Liver (tissue), 9 donors: ENCODE measurements around the gene OPTC. TPM values are rescaled to one million over a fixed set of nuclear protein-coding genes. Genes with fewer than 3 reads are reported as not detected.
"Not testable (repeated sequence)": the region's sequence is repeated elsewhere in the genome, so short reads cannot be mapped to it uniquely, and the experiment has no call there.

Experiments used
- DNase-seq: peaks from one replicate; pipeline ENCODE4 v3.0.0-alpha.2; 2017; ENCODE audit warnings: low spot score
- H3K27ac ChIP-seq, 2 donors: one replicate each; pipeline ENCODE4 v1.7.0; 2013; ENCODE audit warnings: inconsistent platforms in 2 of 2, low read length in 2 of 2, control low read depth in 1 of 2, low read depth in 1 of 2, mild to moderate bottlenecking in 1 of 2
- H3K27me3 ChIP-seq, 4 donors: one replicate each; pipeline versions ENCODE4 v1.6.1 to v1.7.0; 2013; ENCODE audit warnings: low read length in 3 of 4, inconsistent platforms in 1 of 4, mild to moderate bottlenecking in 1 of 4, moderate library complexity in 1 of 4; ENCODE audit not compliant: control insufficient read depth in 4 of 4, insufficient read depth in 4 of 4
- H3K36me3 ChIP-seq, 4 donors: one replicate each; pipeline versions ENCODE4 v1.6.1 to v1.7.0; 2013; ENCODE audit warnings: low read length in 3 of 4, mild to moderate bottlenecking in 3 of 4, low read depth in 1 of 4, moderate library complexity in 1 of 4; ENCODE audit not compliant: control insufficient read depth in 4 of 4, insufficient read depth in 3 of 4
- H3K4me1 ChIP-seq, 4 donors: one replicate each; pipeline versions ENCODE4 v1.6.1 to v1.7.0; 2013; ENCODE audit warnings: low read length in 3 of 4, mild to moderate bottlenecking in 3 of 4, moderate library complexity in 1 of 4; ENCODE audit not compliant: control insufficient read depth in 4 of 4, insufficient read depth in 4 of 4
- H3K4me3 ChIP-seq, 3 donors: one replicate each; pipeline versions ENCODE4 v1.6.1 to v1.7.0; 2013; ENCODE audit warnings: low read length in 3 of 3, control low read depth in 1 of 3, low read depth in 1 of 3, mild to moderate bottlenecking in 1 of 3
- H3K9ac ChIP-seq, 2 donors: one replicate each; pipeline ENCODE4 v1.7.0; 2013; ENCODE audit warnings: low read length in 2 of 2, mild to moderate bottlenecking in 2 of 2, moderate library complexity in 2 of 2, control low read depth in 1 of 2, low read depth in 1 of 2
- H3K9me3 ChIP-seq, 4 donors: one replicate each; pipeline versions ENCODE4 v1.6.1 to v1.7.0; 2013; ENCODE audit warnings: low read length in 3 of 4; ENCODE audit not compliant: control insufficient read depth in 4 of 4
- FOXA1 ChIP-seq: IDR thresholded peaks from 2 replicates; pipeline ENCODE4 v1.6.1; 2016; ENCODE audit warnings: antibody characterized with exemption
- GABPA ChIP-seq, 2 donors: IDR thresholded peaks in 1 of 2; conservative IDR thresholded peaks in 1 of 2; 2 replicates each; pipeline ENCODE4 v1.6.1; 2016; ENCODE audit warnings: antibody characterized with exemption in 2 of 2, mild to moderate bottlenecking in 1 of 2, moderate library complexity in 1 of 2
- HNF4A ChIP-seq, 2 donors: conservative IDR thresholded peaks; 2 replicates each; pipeline ENCODE4 v1.6.1; 2016; ENCODE audit warnings: antibody characterized with exemption in 2 of 2, mild to moderate bottlenecking in 2 of 2
- HNF4G ChIP-seq: IDR thresholded peaks from 2 replicates; pipeline ENCODE4 v1.6.1; 2016; ENCODE audit warnings: antibody characterized with exemption
- NR2F2 ChIP-seq: IDR thresholded peaks from 2 replicates; pipeline ENCODE4 v1.6.1; 2016; ENCODE audit warnings: antibody characterized with exemption
- RXRA ChIP-seq, 2 donors: IDR thresholded peaks; 2 replicates each; pipeline ENCODE4 v1.6.1; 2017 to 2018; ENCODE audit warnings: antibody characterized with exemption in 2 of 2, mild to moderate bottlenecking in 1 of 2
- YY1 ChIP-seq: IDR thresholded peaks from 2 replicates; pipeline ENCODE4 v1.6.1; 2016; ENCODE audit warnings: antibody characterized with exemption, mild to moderate bottlenecking
- WGBS: extraction: QIAGEN DNeasy Blood & Tissue Kit; methylation state at CpG from one replicate; pipeline ENCODE4 v1.1.7; 2013; 5-methylcytosine and 5-hydroxymethylcytosine counted together
- polyA plus RNA-seq, 2 donors: library from polyadenylated mRNA; stranded (reverse) in 1 of 2; unstranded in 1 of 2; fragments of 200-250 nt in 1 of 2; fragments of >200 nt in 1 of 2; fragmentation: Nextera tagmentation in 1 of 2; extraction: Ambion mirVana in 1 of 2; gene quantifications; one replicate each; pipeline versions ENCODE4 v1.2.1 to v1.2.3, GENCODE V29; 2013 to 2015
- total RNA-seq, 2 donors: library from RNA; depleted of rRNA; stranded (reverse); fragments of >200 nt; gene quantifications; one replicate each; pipeline ENCODE4 v1.2.3, GENCODE V29; 2014
- TF ChIP-seq, protein P1 (sequence below): fragments of 150-350 bp; IDR thresholded peaks from 2 replicates; pipeline ENCODE4 v1.5.1; 2017; ENCODE audit warnings: improper control_type of control experiment, low read depth, low read length; ENCODE audit not compliant: missing input control
- TF ChIP-seq, protein P2 (sequence below): IDR thresholded peaks from 2 replicates; pipeline ENCODE4 v1.6.1; 2016; ENCODE audit warnings: antibody characterized with exemption
- TF ChIP-seq, protein P3 (sequence below): IDR thresholded peaks from 2 replicates; pipeline ENCODE4 v1.6.1; 2016; ENCODE audit warnings: antibody characterized with exemption, mild to moderate bottlenecking
- TF ChIP-seq, protein P4 (sequence below): IDR thresholded peaks from 2 replicates; pipeline ENCODE4 v1.6.1; 2016; ENCODE audit warnings: antibody characterized with exemption
- donor health status: healthy.
- donor health status: healthy.
- donor health status: healthy.
- donor health status: healthy.
- donor health status: healthy.

OPTC gene
- total and polyA plus RNA-seq, 4 donors, result not detected

DNA sequence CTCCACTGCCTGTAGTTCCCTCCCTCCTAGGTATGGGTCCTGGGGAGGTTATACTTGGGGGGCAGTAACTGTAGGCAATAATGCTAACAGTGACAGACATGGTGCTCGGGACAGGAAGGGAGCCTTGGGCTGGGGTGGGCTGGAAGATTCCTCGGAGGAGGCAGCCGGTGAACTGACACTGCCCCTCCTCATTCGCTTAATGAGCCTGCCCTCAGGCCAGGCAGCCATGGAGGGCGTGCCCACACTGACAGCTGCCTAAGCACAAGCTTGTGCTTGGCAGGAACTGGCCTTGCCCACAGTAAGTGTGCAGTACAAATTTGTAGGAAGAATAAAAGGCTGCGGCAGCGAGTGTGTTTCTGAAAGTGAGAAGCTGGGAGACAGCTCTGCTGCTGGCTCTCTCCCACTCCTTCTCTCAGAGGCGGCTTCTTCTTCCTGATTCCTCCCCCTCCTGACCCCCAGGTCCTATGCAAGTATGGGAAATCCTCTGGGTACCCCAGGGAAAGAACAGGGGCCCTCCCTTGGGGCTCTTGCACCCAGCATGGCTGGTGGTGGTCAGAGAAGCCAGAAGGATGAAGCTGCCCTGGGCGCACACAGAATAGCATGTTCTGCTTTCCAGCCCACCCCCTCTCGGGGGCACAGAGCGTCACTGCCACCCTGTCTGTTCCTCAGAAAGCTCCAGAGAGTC is 23.6 kb downstream of the OPTC start:
- H3K27me3 ChIP-seq, result no peaks in the 10 kb centered on the region
- H3K4me3 ChIP-seq, result no peak overlapping the region
- H3K36me3 ChIP-seq, result no peaks in the 10 kb centered on the region
- H3K4me1 ChIP-seq, result no peaks in the 10 kb centered on the region
- 90% methylated on average over 11 of the region's 11 CpGs for WGBS
- H3K27ac ChIP-seq, result no peak overlapping the region
- no peaks in the 10 kb centered on the region for H3K9me3 ChIP-seq
- DNase-seq, result no peak
- TF ChIP-seq HNF4G (no peak), YY1 (no peak), RXRA (IDR thresholded peaks at IDR 0.05) (no peak), HNF4A (conservative IDR thresholded peaks at IDR 0.05) (no peak), GABPA (IDR thresholded peaks at IDR 0.05 in 1 of 2, conservative IDR thresholded peaks at IDR 0.05 in 1 of 2) (no peak), NR2F2 (no peak), FOXA1 (no peak)
- TF ChIP-seq, protein P1, sequence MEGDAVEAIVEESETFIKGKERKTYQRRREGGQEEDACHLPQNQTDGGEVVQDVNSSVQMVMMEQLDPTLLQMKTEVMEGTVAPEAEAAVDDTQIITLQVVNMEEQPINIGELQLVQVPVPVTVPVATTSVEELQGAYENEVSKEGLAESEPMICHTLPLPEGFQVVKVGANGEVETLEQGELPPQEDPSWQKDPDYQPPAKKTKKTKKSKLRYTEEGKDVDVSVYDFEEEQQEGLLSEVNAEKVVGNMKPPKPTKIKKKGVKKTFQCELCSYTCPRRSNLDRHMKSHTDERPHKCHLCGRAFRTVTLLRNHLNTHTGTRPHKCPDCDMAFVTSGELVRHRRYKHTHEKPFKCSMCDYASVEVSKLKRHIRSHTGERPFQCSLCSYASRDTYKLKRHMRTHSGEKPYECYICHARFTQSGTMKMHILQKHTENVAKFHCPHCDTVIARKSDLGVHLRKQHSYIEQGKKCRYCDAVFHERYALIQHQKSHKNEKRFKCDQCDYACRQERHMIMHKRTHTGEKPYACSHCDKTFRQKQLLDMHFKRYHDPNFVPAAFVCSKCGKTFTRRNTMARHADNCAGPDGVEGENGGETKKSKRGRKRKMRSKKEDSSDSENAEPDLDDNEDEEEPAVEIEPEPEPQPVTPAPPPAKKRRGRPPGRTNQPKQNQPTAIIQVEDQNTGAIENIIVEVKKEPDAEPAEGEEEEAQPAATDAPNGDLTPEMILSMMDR, result no peak
- TF ChIP-seq, protein P2, sequence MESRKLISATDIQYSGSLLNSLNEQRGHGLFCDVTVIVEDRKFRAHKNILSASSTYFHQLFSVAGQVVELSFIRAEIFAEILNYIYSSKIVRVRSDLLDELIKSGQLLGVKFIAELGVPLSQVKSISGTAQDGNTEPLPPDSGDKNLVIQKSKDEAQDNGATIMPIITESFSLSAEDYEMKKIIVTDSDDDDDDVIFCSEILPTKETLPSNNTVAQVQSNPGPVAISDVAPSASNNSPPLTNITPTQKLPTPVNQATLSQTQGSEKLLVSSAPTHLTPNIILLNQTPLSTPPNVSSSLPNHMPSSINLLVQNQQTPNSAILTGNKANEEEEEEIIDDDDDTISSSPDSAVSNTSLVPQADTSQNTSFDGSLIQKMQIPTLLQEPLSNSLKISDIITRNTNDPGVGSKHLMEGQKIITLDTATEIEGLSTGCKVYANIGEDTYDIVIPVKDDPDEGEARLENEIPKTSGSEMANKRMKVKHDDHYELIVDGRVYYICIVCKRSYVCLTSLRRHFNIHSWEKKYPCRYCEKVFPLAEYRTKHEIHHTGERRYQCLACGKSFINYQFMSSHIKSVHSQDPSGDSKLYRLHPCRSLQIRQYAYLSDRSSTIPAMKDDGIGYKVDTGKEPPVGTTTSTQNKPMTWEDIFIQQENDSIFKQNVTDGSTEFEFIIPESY, result no peak
- TF ChIP-seq, protein P3, sequence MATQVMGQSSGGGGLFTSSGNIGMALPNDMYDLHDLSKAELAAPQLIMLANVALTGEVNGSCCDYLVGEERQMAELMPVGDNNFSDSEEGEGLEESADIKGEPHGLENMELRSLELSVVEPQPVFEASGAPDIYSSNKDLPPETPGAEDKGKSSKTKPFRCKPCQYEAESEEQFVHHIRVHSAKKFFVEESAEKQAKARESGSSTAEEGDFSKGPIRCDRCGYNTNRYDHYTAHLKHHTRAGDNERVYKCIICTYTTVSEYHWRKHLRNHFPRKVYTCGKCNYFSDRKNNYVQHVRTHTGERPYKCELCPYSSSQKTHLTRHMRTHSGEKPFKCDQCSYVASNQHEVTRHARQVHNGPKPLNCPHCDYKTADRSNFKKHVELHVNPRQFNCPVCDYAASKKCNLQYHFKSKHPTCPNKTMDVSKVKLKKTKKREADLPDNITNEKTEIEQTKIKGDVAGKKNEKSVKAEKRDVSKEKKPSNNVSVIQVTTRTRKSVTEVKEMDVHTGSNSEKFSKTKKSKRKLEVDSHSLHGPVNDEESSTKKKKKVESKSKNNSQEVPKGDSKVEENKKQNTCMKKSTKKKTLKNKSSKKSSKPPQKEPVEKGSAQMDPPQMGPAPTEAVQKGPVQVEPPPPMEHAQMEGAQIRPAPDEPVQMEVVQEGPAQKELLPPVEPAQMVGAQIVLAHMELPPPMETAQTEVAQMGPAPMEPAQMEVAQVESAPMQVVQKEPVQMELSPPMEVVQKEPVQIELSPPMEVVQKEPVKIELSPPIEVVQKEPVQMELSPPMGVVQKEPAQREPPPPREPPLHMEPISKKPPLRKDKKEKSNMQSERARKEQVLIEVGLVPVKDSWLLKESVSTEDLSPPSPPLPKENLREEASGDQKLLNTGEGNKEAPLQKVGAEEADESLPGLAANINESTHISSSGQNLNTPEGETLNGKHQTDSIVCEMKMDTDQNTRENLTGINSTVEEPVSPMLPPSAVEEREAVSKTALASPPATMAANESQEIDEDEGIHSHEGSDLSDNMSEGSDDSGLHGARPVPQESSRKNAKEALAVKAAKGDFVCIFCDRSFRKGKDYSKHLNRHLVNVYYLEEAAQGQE, result no peak
- TF ChIP-seq, protein P4, sequence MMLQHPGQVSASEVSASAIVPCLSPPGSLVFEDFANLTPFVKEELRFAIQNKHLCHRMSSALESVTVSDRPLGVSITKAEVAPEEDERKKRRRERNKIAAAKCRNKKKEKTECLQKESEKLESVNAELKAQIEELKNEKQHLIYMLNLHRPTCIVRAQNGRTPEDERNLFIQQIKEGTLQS, result no peak
- H3K9ac ChIP-seq, result no peak overlapping the region

DNA sequence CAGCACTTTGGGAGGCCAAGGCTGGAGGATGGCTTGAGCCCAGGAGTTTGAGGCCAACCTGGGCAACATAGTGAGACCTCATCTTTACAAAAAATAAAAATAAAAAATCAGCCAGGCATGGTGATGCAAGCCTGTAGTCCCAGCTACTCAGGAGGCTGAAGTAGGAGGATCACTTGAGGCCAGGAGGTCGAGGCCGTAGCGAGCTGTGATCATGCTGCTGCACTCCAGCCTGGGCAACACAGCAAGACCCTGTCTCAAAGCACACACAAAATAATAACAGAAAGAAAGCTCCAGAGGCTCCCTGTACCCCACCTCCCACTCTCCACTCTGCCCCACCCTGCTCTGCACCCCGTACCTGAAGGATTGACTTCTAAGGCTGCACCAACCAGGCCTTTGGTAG is 24.2 kb downstream of the OPTC start:
- not testable (repeated sequence) for H3K4me1 ChIP-seq, H3K27ac ChIP-seq, H3K27me3 ChIP-seq, DNase-seq, H3K9ac ChIP-seq, H3K9me3 ChIP-seq, H3K4me3 ChIP-seq, H3K36me3 ChIP-seq
- WGBS, result 97% methylated on average over 4 of the region's 4 CpGs
